HG03159 (cell line): ENCODE data around the gene FOXR1.
"Not testable (repeated sequence)": the region's sequence is repeated elsewhere in the genome, so short reads cannot be mapped to it uniquely, and the experiment has no call there.

Experiments used
- ATAC-seq: cut with Tn5 transposase; IDR thresholded peaks from one replicate; pipeline ENCODE4 v1.9.1; 2021; ENCODE audit warnings: mild to moderate bottlenecking, moderate library complexity; ENCODE audit not compliant: unreplicated experiment

FOXR1 gene

DNA sequence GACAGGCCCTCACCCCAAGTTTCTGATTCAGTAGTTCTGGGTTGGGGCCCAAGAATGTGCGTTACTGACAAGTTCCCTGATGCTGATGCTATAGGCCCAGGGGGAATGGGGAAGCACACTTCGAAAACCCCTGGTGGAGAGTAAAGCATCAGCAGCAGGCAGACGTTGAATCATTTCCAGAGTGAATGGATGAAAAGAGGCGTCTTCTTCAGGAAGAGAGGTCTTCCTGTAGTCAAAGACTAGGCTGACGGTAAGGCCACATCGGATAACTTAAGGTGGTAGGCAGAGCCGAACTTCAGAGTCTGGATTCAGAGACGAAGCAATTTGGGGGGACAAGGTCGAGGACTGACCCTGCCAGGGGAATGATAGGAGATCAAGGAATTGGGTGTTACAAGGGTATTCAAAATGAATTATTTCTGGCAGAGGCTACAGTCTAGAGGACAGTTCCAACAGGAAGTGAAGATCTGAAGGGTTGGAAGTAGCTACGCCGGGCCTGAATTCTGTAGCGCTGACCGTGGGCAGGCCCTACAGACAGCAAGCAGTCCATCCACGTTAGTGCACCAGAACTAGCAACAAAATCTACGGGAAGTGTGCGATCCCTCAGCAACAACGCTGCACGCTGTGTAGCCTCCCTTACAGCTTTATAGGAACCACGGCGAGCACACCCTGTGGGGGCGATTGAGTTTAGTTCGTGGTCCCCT lies 25.5 kb downstream of the FOXR1 start:
- ATAC-seq: no peak

DNA sequence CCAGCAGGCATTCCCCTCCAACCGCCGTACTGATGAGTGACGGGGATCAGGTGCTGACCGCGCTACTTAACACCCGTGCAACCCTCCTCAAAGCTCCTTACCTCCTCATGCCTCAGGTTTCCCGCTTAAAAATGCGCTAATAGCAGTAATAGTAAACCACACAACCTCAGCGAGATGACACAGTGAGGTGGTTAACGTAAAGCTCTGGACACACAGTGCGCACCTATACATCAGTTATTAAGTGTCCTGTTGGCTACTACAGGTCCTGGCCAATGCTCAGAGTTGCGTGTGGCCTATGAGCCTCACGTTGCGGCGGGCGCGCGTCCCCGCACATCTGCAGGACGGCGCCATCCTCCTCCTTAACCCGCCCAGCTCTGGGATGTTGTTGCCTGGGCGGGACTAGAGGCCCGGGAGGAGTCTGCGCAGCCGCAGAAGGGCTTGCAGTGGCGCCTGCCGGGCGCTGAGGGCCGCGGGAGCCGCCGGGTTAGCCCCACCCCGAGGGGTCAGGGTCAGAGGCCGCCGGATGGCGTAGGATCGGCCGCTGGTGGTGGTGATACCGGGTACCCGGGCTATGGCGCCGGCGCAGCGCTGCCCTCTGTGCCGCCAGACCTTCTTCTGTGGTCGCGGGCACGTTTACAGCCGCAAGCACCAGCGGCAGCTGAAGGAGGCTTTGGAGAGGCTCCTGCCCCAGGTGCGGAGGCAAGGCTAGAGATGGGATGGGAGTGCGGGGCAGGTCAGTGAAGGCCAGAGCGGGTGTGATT lies 26.2 kb downstream of the FOXR1 start, which contains the start of gene CENATAC:
CENATAC (plus strand) TSS at position 512 of the 761 bp plus-strand sequence; CDS start at position 572, 60 bp downstream.
- ATAC-seq: peak; percentile 88

DNA sequence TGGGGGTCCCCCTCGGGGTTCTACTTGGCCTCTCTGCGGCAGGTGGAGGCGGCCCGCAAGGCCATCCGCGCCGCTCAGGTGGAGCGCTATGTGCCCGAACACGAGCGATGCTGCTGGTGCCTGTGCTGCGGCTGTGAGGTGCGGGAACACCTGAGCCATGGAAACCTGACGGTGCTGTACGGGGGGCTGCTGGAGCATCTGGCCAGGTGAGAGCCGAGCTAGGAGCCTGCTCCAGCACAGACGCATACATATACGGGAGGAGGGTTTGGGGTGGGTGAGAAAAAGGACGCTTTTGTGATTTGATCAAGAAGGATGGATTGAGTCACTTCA lies 26.8 kb downstream of the FOXR1 start:
- ATAC-seq: peak; percentile 29

DNA sequence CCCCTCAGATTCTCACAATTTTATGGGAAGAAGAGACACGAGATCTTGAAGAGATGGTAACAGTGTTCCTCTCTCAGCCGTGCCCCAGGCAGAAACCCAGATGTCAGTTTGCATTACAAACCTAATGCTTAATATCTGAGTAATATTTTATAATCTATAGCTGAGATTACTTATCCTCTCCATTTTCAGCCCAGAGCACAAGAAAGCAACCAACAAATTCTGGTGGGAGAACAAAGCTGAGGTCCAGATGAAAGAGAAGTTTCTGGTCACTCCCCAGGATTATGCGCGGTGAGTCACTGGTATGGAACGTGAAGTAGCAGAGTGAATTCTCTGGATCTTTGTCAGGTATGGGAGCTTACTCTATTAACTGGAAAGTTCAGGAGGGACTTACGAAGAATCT lies 27.3 kb downstream of the FOXR1 start:
- ATAC-seq: no peak

DNA sequence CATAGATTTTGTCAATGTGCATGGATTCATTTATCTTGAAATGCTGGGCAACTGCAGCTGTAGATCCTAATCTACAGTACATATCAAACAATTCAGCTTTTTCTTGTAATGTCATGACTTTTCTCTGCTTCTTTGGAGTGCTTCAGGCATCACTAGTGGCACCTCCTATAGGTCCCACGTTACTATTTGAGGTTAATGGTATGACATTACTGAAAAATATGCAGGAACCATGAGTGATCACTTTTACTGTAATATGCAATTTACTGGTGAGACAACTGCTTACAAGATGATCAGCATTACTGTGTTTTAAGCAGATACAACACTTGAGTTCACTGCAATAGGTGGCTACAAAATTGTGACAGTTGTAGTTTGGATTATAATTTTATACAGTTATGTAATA lies 29.3 kb downstream of the FOXR1 start:
- ATAC-seq: no peak

DNA sequence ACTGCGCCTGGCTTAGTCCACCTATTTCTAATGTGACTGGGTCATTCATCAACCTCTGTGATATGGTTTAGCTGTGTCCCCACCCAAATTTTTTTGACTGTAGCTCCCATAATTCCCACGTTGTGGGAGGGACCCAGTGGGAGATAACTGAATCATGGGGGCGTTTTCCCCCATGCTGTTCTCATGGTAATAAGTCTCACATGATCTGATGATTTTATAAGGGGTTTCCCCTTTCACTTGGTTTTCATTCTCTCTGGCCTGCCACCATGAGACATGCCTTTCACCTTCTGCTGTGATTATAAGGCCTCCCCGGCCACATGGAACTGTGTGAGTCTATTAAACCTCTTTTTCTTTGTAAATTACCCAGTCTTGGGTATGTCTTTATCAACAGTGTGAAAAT lies 35.1 kb downstream of the FOXR1 start:
- ATAC-seq: no peak

DNA sequence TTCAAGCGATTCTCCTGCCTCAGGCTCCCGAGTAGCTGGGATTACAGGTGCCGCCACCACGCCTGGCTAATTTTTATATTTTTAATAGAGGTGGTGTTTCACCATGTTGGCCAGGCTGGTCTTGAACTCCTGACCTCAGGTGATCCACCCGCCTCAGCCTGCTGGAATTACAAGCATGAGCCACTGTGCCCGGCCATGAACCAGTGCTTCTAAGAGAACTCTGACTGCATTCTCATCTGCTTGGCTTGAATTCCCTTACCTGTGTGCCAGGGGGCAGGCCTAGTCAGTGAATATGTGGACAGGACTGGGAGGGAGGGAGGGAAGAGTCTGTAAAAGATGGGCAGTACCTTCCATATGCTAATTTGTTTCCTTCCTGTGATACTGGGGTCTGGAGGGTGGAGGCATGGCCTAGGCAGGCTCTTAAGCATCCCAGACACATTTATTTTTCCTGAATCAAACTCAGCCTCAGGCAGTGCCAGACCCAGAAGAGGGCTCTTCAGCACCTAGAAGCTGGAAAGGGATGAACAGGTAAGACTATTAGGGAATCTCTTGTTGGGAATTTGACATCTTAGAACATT lies 40.0 kb downstream of the FOXR1 start:
- no peak for ATAC-seq

DNA sequence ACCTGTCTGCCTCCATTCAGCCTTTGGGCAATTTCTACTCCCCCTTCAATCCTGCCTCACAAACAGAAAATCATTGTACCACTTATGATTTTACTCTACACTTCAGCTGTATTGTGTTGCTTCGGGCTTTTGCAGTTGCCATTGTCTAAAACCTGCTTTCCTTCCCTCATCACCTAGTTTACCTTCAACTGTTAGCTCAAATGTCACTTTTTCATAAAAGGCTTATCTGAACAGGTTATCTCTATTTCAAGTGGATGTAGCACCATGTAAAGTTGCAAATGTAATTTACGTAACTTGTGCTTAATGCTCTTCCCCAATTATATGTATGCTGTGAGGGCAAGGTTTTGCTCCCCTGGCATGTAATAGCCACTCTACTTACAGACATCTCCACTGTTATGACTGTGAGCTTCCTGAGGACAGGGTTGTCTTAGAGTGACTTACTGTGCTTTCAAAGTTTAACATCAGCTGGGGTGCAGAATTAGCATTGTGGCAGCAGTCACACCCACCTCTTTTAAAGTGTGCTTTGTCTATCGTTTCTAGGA lies 41.1 kb downstream of the FOXR1 start:
- ATAC-seq: no peak

DNA sequence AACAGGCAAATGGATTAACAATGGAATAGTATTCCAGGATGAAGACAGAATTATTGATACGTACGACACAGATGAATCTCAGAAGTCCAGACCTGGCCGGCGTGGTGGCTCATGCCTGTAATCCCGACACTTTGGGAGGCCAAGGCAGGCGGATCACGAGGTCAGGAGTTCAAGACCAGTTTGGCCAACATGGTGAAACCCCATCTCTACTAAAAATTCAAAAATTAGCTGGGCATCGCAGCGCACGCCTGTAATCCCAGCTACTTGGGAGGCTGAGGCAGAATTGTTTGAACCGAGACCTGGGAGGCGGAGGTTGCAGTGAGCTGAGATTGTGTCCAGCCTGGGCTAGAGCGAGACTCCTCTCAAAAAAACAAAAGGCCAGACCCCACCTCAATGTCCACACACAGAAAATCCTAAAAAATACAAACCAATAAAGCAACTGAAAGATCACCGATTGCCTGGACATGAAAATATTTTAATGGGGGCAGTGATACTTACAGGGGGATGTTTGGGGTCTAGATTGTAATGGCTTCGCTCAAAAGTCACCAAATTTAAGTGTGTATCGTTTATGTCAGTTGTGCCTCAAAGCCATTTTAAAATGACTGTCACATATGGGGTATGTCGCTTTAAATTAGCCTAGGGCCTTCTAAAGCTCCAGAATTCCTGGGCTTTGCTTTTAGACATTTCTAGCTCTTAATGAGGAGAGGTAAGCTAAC lies 42.8 kb downstream of the FOXR1 start:
- ATAC-seq: no peak

DNA sequence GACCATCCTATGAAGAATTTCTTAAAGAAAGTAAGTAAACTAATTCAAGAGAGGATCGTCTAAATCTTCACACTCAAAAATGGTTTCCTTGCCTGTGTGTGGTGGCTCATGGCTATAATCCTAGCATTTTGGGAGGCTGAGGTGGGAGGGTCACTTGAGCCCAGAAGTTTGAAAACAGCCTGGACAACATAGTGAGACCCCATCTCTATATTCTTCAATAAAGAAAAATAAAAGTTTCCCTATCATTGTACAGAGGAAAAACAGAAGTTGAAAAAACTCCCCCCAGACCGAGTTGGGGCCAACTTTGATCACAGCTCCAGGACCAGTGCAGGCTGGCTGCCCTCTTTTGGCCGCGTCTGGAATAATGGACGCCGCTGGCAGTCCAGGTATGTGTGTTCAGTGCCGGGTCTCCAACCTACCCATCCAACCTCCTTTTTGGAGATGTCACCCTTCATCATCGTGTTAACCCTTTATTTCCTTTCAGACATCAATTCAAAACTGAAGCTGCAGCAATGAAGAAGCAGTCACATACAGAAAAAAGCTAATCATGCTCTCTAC lies 43.6 kb downstream of the FOXR1 start:
- ATAC-seq: no peak

DNA sequence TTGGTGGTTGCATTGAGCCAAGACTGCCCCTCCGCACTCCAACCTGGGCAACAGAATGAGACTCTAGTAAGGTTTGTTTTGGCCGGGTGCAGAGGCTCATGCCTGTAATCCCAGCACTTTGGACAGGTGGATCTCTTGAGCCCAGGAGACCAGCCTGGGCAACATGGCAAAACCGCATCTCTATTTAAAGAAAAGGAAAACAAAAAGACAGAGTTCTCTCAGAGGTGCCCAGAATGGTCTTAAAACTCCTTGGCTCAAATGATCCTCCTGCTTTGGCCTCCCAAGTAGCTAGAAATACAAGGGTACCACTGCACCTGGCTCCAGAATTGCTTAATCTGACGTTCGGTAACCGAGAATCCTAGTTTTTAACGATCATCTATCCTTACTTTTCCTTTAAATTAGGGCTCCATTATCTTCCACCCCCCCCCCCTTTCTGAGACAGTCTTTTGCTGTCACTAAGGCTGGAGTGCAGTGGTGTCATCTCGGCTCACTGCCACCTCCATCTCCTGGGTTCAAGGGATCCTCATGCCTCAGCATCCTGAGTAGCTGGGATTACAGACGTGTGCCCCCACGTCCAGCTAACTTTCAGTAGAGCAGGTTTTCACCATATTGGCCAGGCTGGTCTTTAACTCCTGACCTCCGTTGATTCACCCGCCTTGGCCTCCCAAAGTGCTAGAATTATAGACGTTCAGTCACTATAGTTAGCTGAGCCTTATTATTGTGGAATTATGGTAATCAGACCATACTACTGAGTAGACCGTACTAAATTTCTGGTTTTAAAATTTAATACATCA lies 44.9 kb downstream of the FOXR1 start:
- no peak for ATAC-seq

DNA sequence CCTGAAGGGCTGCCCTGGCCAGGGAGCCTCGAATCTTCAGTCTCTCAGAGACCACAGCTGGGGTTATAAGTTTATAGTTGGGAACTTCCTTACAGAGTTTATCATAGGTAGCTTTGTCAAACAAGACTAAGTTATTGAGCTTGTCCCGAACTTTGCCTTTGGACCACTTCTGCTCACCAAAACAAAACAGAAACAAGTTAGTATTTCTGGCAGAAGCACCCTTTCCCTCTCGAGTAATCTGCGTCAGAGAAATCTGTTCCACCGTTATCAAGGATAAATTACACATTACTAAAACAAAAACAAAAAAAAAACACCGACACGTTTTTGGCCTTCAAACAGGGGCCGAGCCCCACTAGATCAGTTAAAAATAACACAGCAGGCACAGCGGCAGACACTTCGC lies 45.8 kb downstream of the FOXR1 start:
- ATAC-seq: not testable (repeated sequence)

DNA sequence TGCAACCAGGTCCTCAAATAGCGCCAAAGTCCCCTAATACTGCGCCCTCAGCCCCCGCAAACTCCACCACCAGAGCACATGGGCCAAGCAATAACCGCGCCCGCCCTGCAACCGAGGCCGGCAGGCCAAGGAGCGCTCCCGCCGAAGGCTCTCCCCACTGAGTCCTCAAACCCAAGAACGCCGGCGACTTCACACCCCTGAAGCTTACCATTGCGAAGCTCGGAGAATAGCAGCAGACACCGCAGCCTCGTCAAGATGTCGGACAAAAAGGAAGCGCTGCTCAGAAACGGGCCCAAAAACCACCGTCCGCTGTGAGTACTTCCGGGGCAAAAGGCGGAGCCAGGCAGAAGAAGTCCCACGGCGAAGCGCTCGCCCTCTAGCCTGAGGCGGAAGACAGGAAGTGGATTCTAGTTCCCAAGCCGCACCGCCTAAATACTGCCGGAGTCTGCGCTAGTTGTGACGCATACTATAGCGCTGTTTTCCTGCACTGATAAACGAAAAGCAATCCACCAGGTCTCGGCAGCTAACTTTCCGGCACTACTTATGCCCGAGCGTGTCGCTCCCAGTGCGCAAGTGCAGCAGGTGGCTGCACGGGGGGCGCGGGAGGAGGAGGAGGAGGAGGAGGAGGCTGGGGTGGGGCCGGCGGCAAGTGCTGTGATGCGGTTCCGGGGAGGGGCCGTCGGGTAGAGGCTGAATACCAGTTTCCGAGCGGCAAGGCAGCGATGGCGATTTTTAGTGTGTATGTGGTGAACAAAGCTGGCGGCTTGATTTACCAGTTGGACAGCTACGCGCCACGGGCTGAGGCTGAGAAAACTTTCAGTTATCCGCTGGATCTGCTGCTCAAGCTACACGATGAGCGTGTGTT lies 46.7 kb downstream of the FOXR1 start, which contains the start of the genes RPS25 and TRAPPC4:
RPS25 (minus strand) TSS at position 270 of the 865 bp plus-strand sequence; CDS start at position 211, 59 bp downstream.
TRAPPC4 (plus strand) TSS at position 693 of the 865 bp plus-strand sequence; CDS start at position 723, 30 bp downstream.
- peak; percentile 90 for ATAC-seq

DNA sequence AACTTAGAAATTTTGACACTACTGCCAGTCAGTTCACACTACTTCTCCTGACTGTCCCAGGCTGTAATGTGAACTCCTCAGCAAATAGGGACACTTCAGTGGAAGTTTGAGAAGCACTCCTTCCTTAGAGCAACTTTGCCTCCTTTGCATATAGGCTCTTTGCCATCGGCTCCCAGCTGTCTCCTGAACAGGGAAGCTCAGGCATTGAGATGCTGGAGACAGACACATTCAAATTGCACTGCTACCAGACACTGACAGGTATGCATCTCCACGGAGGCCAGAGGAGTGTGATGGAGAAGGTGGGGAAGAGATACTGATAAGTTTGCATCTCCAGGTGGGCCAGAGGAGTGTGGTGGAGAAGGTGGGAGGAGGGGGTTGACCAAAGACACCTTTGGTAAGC lies 48.4 kb downstream of the FOXR1 start:
- no peak for ATAC-seq

DNA sequence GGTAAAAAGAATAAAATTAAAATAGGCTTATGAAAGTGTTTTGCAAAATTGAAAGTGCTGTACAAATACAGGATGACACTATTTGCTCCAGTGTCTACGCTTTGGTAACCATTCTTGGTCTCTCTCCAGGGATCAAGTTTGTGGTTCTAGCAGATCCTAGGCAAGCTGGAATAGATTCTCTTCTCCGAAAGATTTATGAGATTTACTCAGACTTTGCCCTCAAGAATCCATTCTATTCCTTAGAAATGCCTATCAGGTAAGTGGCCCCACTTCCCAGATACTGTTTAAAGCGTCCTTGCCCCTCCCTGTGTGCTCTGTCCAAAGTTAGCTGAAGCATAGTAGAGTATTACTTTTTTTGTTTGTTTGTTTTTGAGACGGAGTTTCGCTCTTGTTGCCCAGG lies 50.1 kb downstream of the FOXR1 start:
- ATAC-seq: no peak

DNA sequence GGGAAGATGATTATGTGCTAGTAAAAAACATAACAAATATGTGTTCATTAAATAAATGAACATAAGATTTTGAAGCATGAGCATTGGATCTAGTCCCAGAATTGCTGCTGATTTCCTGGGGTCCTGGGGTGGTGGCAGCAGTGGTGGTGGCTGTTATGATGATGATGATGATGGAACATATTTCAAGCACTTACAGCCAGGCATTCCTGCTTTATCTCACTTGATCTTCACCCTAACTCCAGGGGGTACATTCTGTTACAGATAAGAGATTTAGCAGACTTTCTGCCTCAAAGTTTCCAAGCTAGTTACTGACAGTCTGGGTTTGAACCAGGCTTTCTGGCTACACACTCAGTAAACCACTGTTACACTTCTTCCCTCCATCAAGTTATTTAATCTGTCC lies 52.2 kb downstream of the FOXR1 start:
- no peak for ATAC-seq

DNA sequence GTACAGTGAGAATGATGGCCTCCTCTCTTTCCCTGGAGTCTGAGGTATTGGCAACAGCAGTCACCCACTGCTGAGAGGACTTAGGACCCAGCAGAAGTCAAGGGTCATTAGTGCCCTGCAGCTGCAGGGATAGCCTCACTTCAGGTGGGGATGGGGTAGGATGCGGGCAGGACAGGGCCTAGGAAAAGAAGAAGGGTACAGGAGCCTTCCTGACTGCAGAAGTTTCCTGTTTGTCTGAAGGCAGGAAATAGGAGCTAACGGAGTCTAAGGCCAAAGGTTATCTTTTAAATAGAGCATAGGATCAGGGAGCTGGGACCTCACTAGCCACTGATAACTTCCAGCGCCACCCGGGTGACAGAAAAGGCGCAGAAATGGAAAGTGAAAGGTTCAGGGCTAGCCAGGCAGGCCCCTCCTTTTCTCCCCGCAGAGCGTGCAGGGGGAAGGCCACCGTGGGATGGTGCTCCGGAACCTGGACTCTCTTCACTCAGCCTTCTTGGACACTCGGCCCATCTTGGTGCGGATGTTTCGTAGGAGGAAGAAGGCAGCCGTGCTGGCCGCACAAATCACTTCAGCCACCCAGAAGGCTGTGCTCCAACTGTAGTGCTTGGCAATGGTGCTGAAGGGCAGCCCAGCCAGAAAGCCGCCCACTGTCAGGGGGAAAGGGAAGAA lies 53.0 kb downstream of the FOXR1 start:
- no peak for ATAC-seq

DNA sequence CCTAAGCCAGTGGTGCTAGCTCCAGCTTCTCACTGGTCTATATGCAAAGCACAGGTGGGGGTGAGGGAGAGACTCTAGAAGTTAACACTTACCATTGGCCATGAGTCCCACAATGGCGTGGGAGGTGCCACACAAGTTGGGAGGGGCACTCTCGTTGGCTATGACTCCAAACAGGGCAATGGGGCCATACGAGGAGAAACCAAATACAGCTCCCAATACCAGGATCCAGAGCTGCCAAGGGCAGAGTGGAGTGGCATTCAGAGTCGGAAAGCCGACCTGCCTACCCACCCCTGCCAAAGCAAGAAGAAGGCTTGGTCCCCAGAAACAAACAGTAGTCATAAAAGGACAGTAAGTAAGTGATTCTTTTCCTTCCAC lies 53.5 kb downstream of the FOXR1 start:
- no peak for ATAC-seq
